ENCODE data around the gene ABHD4.

DNA sequence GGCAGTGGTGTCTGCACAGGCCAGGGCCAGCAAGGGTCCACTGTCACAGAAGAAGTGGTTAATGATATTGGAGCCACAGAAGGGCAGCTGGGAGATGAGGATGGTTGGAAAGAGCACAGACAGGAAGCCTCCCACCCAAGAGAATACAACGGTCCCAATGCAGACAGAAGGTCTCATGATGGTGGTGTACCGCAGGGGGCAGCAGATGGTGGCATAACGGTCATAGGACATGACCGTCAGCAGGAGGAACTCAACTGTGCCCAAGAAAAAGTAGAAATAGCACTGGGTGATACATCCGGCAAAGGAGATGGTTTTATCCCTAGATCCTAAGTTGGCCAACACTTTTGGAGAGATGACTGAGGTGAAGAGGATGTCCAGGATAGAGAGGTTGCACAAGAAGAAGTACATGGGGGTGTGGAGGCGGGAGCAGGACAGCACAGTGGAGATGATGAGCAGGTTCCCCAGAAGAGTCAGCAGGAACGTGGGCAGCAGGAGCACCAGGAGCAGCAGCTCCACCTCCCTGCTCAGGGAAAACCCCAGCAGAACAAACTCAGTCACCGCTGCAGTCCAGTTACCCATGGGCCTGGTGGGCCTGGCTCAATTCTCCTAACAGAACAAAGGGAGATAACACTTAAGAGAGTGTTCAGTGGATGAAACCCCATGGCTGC is 36.3 kb downstream of the ABHD4 start:
- no peak for TF ChIP-seq POLR2A (IDR thresholded peaks at IDR 0.05)
- no peak for TF ChIP-seq CTCF (IDR thresholded peaks at IDR 0.05)
